Measurements from ENCODE around the gene CLNS1A.

DNA sequence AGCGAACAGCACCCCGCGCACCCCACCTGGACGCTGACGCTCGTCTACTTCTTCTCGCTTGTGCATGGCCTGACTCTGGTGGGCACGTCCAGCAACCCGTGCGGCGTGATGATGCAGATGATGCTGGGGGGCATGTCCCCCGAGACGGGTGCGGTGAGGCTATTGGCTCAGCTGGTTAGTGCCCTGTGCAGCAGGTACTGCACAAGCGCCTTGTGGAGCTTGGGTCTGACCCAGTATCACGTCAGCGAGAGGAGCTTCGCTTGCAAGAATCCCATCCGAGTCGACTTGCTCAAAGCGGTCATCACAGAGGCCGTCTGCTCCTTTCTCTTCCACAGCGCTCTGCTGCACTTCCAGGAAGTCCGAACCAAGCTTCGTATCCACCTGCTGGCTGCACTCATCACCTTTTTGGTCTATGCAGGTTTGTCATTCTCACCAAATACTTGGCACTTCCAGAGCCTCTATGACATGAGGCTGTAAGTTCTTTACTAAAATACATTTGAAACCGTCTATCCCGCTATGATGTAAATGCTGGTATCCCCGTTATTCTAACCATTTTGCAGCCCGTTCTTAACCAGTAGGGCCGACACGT lies 47.3 kb downstream of the CLNS1A start:
- TF ChIP-seq, protein P1, sequence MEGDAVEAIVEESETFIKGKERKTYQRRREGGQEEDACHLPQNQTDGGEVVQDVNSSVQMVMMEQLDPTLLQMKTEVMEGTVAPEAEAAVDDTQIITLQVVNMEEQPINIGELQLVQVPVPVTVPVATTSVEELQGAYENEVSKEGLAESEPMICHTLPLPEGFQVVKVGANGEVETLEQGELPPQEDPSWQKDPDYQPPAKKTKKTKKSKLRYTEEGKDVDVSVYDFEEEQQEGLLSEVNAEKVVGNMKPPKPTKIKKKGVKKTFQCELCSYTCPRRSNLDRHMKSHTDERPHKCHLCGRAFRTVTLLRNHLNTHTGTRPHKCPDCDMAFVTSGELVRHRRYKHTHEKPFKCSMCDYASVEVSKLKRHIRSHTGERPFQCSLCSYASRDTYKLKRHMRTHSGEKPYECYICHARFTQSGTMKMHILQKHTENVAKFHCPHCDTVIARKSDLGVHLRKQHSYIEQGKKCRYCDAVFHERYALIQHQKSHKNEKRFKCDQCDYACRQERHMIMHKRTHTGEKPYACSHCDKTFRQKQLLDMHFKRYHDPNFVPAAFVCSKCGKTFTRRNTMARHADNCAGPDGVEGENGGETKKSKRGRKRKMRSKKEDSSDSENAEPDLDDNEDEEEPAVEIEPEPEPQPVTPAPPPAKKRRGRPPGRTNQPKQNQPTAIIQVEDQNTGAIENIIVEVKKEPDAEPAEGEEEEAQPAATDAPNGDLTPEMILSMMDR (conservative IDR thresholded peaks at IDR 0.05; ENCODE audit: low read depth, low read length): peak; percentile 49
- TF ChIP-seq EZH2 (IDR thresholded peaks at IDR 0.05; ENCODE audit: low read length, unreplicated experiment): no peak

Measured in PC-3 (cell line).